Adipocyte (in vitro differentiated cells): ENCODE data around the gene INPP5K.
A peak's percentile ranks its signal among the peaks of the same experiment; 100 is the strongest.
"Not testable (repeated sequence)": the region's sequence is repeated elsewhere in the genome, so short reads cannot be mapped to it uniquely, and the experiment has no call there.

ENCODE experiments used
- DNase-seq: peaks from one replicate; pipeline ENCODE4 v3.0.0-alpha.2; 2015; ENCODE audit warnings: low read depth
- H3K27me3 ChIP-seq: replicated peaks from 2 replicates; pipeline ENCODE4 v1.7.0; 2013; ENCODE audit warnings: mild to moderate bottlenecking, low read length, moderate library complexity; ENCODE audit not compliant: control insufficient read depth, insufficient read depth
- H3K36me3 ChIP-seq: 2 replicates; pipeline ENCODE4 v1.7.0; 2013; ENCODE audit warnings: low read length, mild to moderate bottlenecking, moderate library complexity; ENCODE audit not compliant: control insufficient read depth, insufficient read depth, severe bottlenecking
- H3K4me1 ChIP-seq: 2 replicates; pipeline ENCODE4 v1.7.0; 2013; ENCODE audit warnings: mild to moderate bottlenecking, low read length, moderate library complexity; ENCODE audit not compliant: control insufficient read depth, insufficient read depth
- H3K4me3 ChIP-seq: 2 replicates; pipeline ENCODE4 v1.7.0; 2013; ENCODE audit warnings: mild to moderate bottlenecking, low read length, moderate library complexity
- H3K9ac ChIP-seq: 2 replicates; pipeline ENCODE4 v1.7.0; 2013; ENCODE audit warnings: mild to moderate bottlenecking, low read length, moderate library complexity
- H3K9me3 ChIP-seq: 2 replicates; pipeline ENCODE4 v1.7.0; 2013; ENCODE audit warnings: mild to moderate bottlenecking, low read length, moderate library complexity; ENCODE audit not compliant: control insufficient read depth

Gene INPP5K

DNA sequence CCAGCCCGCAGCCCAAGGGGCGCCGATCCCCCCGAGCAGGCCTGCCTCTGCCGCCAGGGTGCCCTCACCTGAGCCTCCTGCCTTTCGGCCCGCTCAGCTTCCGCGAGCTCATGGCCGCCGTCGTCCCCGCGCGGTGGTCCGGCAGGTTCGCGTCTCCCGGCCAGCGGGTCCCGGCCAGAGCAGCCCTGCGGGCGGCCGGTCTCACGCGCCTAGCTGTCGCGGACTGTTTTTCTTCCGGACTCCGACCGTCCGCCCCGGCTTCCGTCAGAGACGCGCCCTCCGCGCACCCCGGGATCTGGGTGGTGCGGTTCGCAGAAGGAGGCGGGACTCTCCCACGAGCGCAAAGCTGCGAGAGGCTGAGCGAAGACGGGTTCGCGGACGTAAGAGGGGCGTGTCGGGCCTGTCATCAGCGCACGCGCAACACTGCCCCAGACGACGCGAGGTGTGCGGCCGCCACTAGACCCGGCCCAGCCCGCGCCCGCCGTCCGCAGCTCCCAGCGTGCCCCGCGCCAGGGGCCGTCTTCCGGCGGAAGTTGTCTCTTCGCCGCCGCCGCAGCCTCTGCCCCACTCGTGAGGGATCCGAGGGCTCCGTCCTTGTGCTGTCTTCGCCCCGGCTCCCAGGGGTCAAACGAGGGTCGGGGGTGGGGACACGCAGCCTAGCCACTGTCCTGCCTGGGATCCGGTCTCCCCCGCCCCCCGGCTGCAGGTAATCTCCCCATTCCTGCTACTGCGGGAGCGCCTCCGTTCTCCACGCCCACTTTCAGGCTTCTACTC lies at the start of gene INPP5K:
Gene INPP5K (minus strand): TSS at position 225 of the 774 bp plus-strand sequence. CDS start 113 bp downstream, at position 112.
- H3K4me1 ChIP-seq: peaks cover 26% of the 10 kb centered on the region
- H3K9ac ChIP-seq: peak within 1 kb of the TSS; percentile 99

GRCh38 chr17:1565877-1566276 lies 49.5 kb upstream of the INPP5K start:
- DNase-seq: no peak
- H3K4me3 ChIP-seq: no peak overlapping the region
- H3K9ac ChIP-seq: no peak overlapping the region
- no peaks in the 10 kb centered on the region for H3K36me3 ChIP-seq
- peaks cover 4% of the 10 kb centered on the region for H3K27me3 ChIP-seq
- H3K9me3 ChIP-seq: no peaks in the 10 kb centered on the region
- peaks cover 8% of the 10 kb centered on the region for H3K4me1 ChIP-seq

More for the DNA sequence above, at the start of gene INPP5K:
- H3K36me3 ChIP-seq: peaks cover 41% of the 10 kb centered on the region
- H3K27me3 ChIP-seq: no peaks in the 10 kb centered on the region
- peak; percentile 99 for DNase-seq
- no peaks in the 10 kb centered on the region for H3K9me3 ChIP-seq
- H3K4me3 ChIP-seq: peak within 1 kb of the TSS; percentile 97

DNA sequence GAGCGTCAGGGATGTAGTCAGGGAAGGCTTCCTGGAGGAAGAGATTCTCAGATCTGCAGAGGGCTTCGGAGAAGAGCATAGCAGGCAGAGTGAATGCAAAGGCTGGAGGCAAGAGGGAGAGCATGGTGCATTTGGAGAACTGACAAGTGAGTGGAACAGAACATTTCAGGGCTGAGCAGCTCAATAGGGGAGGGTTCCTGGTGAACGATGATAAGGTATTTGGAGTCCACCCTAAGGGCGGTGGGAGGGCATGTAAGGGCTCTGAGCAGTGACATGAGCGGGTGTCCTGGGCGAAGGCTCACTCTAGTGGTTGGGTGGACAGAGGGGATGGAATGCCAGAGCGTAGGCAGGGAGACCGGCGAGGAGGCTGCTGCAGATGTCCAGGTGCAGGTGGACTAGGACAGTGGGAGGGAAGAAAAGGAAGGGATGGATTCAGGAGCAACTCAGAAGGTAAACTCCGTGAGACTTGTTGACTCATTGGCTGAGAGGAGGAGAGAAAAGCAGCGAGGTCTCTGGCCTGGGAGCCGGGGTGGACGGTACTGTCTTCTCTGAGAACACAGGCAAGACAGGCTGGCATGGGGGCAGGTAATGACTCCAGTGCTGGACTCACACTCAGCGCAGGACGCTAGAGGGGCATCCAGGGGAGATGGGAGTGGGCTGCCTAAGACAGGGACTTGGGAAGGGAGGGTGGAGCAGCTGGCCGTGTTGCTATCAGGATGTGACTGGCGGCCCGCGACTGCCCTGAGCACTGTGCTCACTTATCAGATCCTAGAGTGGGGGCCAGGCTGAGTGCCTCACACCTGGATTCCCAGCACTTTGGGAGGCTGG lies 47.6 kb upstream of the INPP5K start:
- Histone ChIP-seq H3K27me3 (peaks cover 1% of the 10 kb centered on the region), H3K4me3 (no peak overlapping the region), H3K9ac (no peak overlapping the region), H3K36me3 (no peaks in the 10 kb centered on the region), H3K9me3 (no peaks in the 10 kb centered on the region), H3K4me1 (peaks cover 21% of the 10 kb centered on the region)
- DNase-seq: no peak

GRCh38 chr17:1563471-1563785 lies 47.0 kb upstream of the INPP5K start:
- DNase-seq, H3K36me3 ChIP-seq, H3K4me3 ChIP-seq, H3K9me3 ChIP-seq, H3K27me3 ChIP-seq: not testable (repeated sequence)
- H3K9ac ChIP-seq: peak overlapping the region; percentile 90
- peaks cover 21% of the 10 kb centered on the region for H3K4me1 ChIP-seq

DNA sequence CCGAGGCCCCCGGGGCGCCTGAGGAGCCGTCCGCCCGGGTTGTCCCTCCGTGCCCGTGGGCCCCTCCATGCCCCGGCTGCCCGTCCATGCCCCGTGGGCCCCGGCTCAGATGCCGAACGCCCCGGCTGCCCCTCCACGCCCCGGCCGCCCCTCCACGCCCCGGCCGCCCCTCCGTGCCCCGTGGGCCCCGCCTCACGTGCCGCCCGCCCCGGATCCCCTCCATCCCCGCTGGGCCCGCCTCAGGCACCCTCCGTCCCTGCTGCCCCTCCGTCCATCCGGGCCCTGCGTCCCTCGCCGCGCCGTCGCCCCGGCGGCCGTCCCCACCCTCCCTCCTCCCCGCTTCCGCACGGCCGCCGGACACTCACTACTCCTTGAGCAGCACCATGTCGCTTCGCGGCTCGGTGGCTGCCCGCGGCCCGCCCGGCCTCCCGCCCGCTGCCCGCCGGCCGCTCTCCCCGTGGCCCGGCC lies 45.8 kb upstream of the INPP5K start:
- H3K9ac ChIP-seq: peak overlapping the region; percentile 90
- H3K36me3 ChIP-seq: no peaks in the 10 kb centered on the region
- H3K4me3 ChIP-seq: peak overlapping the region; percentile 89
- no peak for DNase-seq
- no peaks in the 10 kb centered on the region for H3K9me3 ChIP-seq
- no peaks in the 10 kb centered on the region for H3K27me3 ChIP-seq
- H3K4me1 ChIP-seq: peaks cover 32% of the 10 kb centered on the region

DNA sequence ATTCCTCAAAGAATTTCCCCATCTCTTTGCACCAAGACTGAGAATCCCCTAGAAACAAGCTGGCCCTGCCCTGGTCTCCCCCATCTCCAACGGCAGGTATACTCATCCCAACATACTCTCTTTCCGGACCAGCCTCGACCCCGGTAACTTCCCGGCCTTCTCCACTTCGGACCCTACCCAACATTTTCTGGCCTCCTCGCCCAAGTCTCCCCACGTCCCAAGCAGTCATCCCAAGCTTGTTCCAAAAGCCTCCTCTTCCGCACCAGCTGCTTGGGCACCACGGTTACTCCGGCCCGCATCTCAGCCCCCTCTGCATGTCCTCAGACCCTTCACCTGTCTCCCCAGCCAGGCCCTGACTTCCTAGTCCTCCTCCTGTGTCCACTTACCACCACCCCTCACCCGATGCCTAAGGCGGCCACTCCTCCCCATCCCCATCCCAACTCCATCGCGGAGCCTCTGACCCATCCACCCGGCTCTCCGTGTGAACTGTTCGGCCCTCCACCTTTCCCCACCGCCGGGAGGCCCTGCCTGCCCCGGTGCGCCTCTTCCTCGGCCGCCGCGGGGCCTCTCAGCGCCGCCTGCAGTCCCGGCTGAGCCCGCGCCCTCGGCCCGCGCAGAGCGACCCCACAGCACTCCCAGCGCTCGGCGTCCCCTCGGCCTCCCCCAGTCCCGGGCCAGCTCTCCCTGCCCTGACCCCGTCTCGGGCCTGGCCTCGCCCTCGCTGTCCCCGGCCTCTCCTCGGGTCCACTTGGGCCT lies 45.2 kb upstream of the INPP5K start:
- Histone ChIP-seq H3K9me3 (no peaks in the 10 kb centered on the region), H3K36me3 (no peaks in the 10 kb centered on the region), H3K27me3 (no peaks in the 10 kb centered on the region), H3K4me3 (peak overlapping the region; percentile 89), H3K9ac (peak overlapping the region; percentile 90), H3K4me1 (peaks cover 37% of the 10 kb centered on the region)
- peak; percentile 76 for DNase-seq

DNA sequence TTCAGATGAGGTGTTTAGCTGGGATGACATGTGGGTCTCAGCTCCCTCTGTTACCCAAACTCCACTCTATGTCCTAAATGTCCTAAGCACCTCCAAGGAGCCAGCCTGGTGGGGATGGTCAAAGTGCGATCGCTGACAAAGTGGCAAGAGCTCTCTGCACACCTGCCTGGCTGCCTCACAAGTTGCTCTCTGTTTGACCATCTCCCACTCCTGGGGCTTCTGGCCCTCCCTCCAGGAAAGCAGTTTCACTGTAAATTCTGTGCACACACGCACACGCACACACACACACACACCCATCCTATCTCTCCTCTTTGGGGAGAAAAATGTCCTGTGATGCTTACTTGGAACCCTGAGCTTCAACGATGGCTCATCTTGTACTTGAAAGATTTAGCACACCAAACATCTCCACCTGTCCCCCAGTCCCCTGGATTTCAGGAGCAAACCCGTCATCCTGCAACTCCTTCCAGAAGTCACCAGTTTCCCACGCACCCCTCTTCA lies 44.5 kb upstream of the INPP5K start:
- peak overlapping the region; percentile 90 for H3K9ac ChIP-seq
- no peak for DNase-seq
- H3K4me3 ChIP-seq: peak overlapping the region; percentile 89
- no peaks in the 10 kb centered on the region for H3K27me3 ChIP-seq
- H3K36me3 ChIP-seq: peaks cover 5% of the 10 kb centered on the region
- peaks cover 40% of the 10 kb centered on the region for H3K4me1 ChIP-seq
- H3K9me3 ChIP-seq: no peaks in the 10 kb centered on the region

DNA sequence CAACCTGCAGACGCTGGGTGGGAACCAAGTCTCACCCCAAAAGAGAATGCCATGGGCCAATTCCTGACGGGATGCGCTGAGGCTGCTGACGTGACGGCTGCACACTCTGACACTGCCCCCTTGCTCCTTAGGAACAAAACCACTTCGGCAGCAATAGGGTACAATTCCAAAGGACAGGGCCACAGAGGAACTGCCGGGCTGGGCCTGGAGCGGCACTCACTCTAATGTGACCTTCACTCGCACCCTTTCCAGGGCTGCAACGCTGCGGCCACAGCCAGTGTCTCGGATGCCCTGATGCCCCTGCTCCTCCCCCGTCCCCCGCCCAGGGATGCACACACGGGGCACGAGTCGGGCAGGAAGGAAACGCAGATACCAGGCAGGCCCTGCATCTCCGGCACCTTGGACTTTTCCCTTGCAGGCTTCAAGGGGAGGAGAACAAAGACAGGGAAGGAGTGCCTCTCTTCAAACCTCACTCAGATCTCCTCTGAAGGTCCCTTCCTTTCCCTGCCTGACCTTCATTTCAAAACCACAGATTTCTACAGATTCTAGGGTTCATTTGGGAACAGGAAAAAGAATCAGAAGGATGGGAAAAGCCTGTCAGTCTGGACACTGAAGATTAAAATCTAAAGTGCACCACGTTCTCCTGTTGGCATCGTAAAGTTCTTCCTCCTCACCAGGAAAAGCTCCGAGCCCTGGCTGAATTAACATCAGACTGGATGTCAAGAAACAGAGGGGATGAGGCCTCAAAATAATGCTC lies 43.9 kb upstream of the INPP5K start:
- Histone ChIP-seq H3K9ac (peak overlapping the region; percentile 90), H3K4me3 (no peak overlapping the region), H3K36me3 (peaks cover 5% of the 10 kb centered on the region), H3K27me3 (no peaks in the 10 kb centered on the region), H3K9me3 (no peaks in the 10 kb centered on the region), H3K4me1 (peaks cover 40% of the 10 kb centered on the region)
- DNase-seq: no peak

DNA sequence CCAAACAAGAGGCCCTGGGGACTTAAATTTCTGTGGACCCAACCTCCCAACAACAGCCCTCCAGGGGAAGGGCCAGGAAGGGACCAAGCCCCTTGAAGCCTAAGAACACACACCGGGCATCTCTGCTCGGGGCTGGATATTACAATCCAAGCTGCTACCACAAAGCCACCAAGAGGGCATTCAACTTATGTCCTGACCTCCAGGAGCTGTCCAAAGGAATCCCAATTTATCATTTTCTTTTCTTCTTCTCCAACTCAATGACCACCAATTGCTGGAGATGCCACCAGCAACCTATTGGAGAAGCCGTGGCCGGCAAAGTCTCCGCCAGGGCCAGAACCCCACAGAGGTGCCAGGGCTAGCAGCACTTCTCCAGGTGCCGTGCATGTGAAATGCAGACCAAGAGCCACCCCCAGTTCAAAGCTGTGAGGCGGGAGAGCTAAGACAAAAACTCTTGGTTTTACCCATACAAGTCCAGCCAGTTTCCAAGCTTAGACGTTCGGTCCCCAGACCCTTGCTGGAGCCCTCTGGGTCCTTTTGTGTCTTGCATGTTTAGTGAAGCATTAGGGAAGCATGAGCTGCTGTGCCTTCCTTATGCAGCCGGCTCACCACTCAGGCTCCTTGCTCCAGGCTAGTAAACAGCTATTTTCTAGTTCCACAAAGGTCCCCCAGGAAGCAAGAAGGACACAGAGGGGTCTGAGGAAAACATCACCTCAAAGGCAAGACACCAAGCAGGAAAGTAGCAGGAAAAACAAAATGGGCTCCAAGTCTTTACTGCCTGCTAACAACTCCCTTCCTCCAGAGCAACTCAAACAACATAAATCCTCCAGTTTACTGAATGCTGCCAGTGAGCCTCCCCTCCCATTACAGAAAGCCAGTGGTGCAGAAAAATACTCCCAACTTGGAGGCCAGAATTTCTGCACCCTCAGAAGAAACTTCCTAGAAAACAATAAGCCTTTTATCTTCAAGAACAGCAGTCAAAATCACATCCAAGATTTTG lies 42.9 kb upstream of the INPP5K start:
- Histone ChIP-seq H3K4me3 (no peak overlapping the region), H3K9ac (no peak overlapping the region), H3K9me3 (no peaks in the 10 kb centered on the region), H3K27me3 (no peaks in the 10 kb centered on the region), H3K4me1 (peaks cover 40% of the 10 kb centered on the region), H3K36me3 (peaks cover 5% of the 10 kb centered on the region)
- no peak for DNase-seq

- Histone ChIP-seq H3K9me3 (no peaks in the 10 kb centered on the region), H3K4me3 (no peak overlapping the region), H3K27me3 (no peaks in the 10 kb centered on the region), H3K9ac (no peak overlapping the region), H3K36me3 (peaks cover 9% of the 10 kb centered on the region), H3K4me1 (peaks cover 40% of the 10 kb centered on the region)
- DNase-seq: no peak
These were observed 42.0 kb upstream of the INPP5K start for GRCh38 chr17:1558401-1558800.
